Measurements from ENCODE around the gene GPHA2. TPM values are rescaled to one million over a fixed set of nuclear protein-coding genes. Genes with fewer than 3 reads are reported as not detected.

Gene GPHA2
- total and polyA plus RNA-seq, 10 of the 15 experiments (the other 5 are each of a cell fraction or from before 2014, with no cell fraction given): not detected

DNA sequence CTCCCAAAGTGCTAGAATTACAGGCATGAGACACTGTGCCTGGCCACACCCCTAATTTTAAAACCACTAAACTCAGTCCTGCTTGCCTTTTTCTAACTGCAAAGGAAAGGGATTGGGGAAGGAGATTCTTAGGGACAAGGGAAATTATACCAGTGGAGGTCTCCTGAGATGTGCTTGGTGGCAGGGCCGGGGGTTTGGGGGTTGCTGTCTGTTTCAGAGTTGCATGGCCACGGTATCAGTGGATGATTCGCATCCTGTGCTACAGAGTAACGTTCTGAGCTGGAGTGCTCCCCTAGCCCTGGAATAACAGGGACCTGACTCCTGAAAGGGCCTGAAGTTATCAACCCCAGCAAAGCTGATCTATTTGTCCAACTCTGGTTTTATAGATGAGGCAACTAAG, 846 bp upstream of the GPHA2 start:
- H3K27ac ChIP-seq (ENCODE audit: control insufficient read depth, insufficient read depth): no peak overlapping the region
- no peak overlapping the region for H3K4me2 ChIP-seq (ENCODE audit: control insufficient read depth, insufficient read depth)
- SMC1A ChIA-PET (ENCODE audit: uncharacterized antibody, unreplicated experiment): interaction anchor here (1.3 kb wide), 1 partner anchor 289 kb away, joined by 3 read pairs; no protein-coding TSS in a partner anchor
- H3K27me3 ChIP-seq (replicated peaks in 1 of 2; ENCODE audit: control insufficient read depth in 2 of 2, insufficient read depth in 2 of 2, low read length in 1 of 2): peaks cover 0 to 1% of the 10 kb centered on the region in 2 experiments; a peak in 2 of 4 replicates
- H3K4me3 ChIP-seq: no peak overlapping the region
- no peak for ATAC-seq
- in situ Hi-C loops (cut with MboI): no loop called here
- H2AFZ ChIP-seq (ENCODE audit: control insufficient read depth, low read depth, low read length): no peak overlapping the region
- TF ChIP-seq NFIC (IDR thresholded peaks at IDR 0.05; ENCODE audit: low read depth, low read length): no peak
- TF ChIP-seq, protein P1, sequence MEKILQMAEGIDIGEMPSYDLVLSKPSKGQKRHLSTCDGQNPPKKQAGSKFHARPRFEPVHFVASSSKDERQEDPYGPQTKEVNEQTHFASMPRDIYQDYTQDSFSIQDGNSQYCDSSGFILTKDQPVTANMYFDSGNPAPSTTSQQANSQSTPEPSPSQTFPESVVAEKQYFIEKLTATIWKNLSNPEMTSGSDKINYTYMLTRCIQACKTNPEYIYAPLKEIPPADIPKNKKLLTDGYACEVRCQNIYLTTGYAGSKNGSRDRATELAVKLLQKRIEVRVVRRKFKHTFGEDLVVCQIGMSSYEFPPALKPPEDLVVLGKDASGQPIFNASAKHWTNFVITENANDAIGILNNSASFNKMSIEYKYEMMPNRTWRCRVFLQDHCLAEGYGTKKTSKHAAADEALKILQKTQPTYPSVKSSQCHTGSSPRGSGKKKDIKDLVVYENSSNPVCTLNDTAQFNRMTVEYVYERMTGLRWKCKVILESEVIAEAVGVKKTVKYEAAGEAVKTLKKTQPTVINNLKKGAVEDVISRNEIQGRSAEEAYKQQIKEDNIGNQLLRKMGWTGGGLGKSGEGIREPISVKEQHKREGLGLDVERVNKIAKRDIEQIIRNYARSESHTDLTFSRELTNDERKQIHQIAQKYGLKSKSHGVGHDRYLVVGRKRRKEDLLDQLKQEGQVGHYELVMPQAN (conservative IDR thresholded peaks at IDR 0.05): no peak
- no peak for TF ChIP-seq SIN3A (IDR thresholded peaks at IDR 0.05; ENCODE audit: low read depth, low read length)
- no peak for TF ChIP-seq RFX5 (IDR thresholded peaks at IDR 0.05; ENCODE audit: low read depth, low read length)
- H3K36me3 ChIP-seq (ENCODE audit: control insufficient read depth in 2 of 2, insufficient read depth in 2 of 2, low read length in 1 of 2): no peaks in the 10 kb centered on the region
- no peaks in the 10 kb centered on the region for H3K9me3 ChIP-seq (replicated peaks; ENCODE audit: control insufficient read depth, insufficient read depth, low read length)
- H3K4me1 ChIP-seq (ENCODE audit: control insufficient read depth, insufficient read depth, low read length): no peaks in the 10 kb centered on the region
- no peak for DNase-seq (ENCODE audit: low read depth, low spot score)
- H4K20me1 ChIP-seq (ENCODE audit: control insufficient read depth, insufficient read depth): no peaks in the 10 kb centered on the region
- FAIRE-seq: no peak
- H3K9ac ChIP-seq (ENCODE audit: control insufficient read depth, insufficient read depth, low read length): no peak overlapping the region
- RAD21 ChIA-PET (ENCODE audit: unreplicated experiment): no interaction called here
- no peaks in the 10 kb centered on the region for H3K79me2 ChIP-seq (ENCODE audit: control insufficient read depth, insufficient read depth, low read length)
- no TSS peak for BruUV-seq (replicated peaks)
- POLR2A ChIA-PET: interaction anchor here (0.6 kb wide), 1 partner anchor 57 kb away, joined by 3 read pairs; no protein-coding TSS in a partner anchor
- CTCF ChIA-PET: interaction anchor here (1.0 kb wide), 1 partner anchor 89 kb away, joined by 4 read pairs; no protein-coding TSS in a partner anchor
- WGBS (ENCODE audit: insufficient coverage, insufficient replicate concordance, low lambda C conversion rate, missing lambda C conversion rate): 49% methylated on average over 4 of the region's 4 CpGs
- intact Hi-C loops (cut with micrococcal nuclease; ENCODE audit: unreplicated experiment): no loop called here

Measured in GM12878 (cell line).